BE2C (cell line): ENCODE measurements around the gene HLCS.
A peak's percentile ranks its signal among the peaks of the same experiment; 100 is the strongest.
"Not testable (repeated sequence)": the region's sequence is repeated elsewhere in the genome, so short reads cannot be mapped to it uniquely, and the experiment has no call there.

Experiments
- DNase-seq: peaks from one replicate; pipeline ENCODE4 v3.0.0-alpha.2; 2020
- H3K27me3 ChIP-seq: fragments of 250-450 bp; sonication (Bioruptor Pico); 2 replicates; pipeline ENCODE4 v1.5.1; 2020; ENCODE audit warnings: mild to moderate bottlenecking
- H3K36me3 ChIP-seq: fragments of 250-450 bp; sonication (Bioruptor Pico); 2 replicates; pipeline ENCODE4 v1.5.1; 2020; ENCODE audit warnings: mild to moderate bottlenecking
- H3K4me1 ChIP-seq: fragments of 250-450 bp; sonication (Bioruptor Pico); 2 replicates; pipeline ENCODE4 v1.5.1; 2020
- H3K4me3 ChIP-seq: 2 replicates; pipeline ENCODE4 v1.5.1; 2011; ENCODE audit warnings: low read depth, low read length
- H3K9me3 ChIP-seq: fragments of 250-450 bp; sonication (Bioruptor Pico); 2 replicates; pipeline ENCODE4 v1.5.1; 2020
- CTCF ChIP-seq: IDR thresholded peaks from 2 replicates; pipeline ENCODE4 v1.5.1; 2012; ENCODE audit warnings: mild to moderate bottlenecking, low read depth, low read length

Gene HLCS

GRCh38 chr21:36990508-36991205, 24.2 kb upstream of the HLCS start:
- H3K4me3 ChIP-seq: peak overlapping the region; percentile 57
- H3K36me3 ChIP-seq: no peaks in the 10 kb centered on the region
- H3K27me3 ChIP-seq: no peaks in the 10 kb centered on the region
- 0 out of 2 replicates have a peak, but pooled peaks cover 2% of the 10 kb centered on the region for H3K4me1 ChIP-seq
- TF ChIP-seq CTCF: no peak
- no peak for DNase-seq
- H3K9me3 ChIP-seq: no peaks in the 10 kb centered on the region

- peak; percentile 32 for TF ChIP-seq CTCF
- 0 out of 2 replicates have a peak, but pooled peaks cover 2% of the 10 kb centered on the region for H3K4me1 ChIP-seq
- H3K27me3 ChIP-seq: no peaks in the 10 kb centered on the region
- peak; percentile 95 for DNase-seq
- H3K36me3 ChIP-seq: no peaks in the 10 kb centered on the region
- peak overlapping the region; percentile 57 for H3K4me3 ChIP-seq
- H3K9me3 ChIP-seq: no peaks in the 10 kb centered on the region
Observed at GRCh38 chr21:36989699-36990507, 23.4 kb upstream of the HLCS start.

- H3K4me3 ChIP-seq: peak overlapping the region; percentile 57
- H3K36me3 ChIP-seq, H3K9me3 ChIP-seq, H3K4me1 ChIP-seq, DNase-seq, H3K27me3 ChIP-seq: not testable (repeated sequence)
Observed at GRCh38 chr21:36989199-36989698, 22.8 kb upstream of the HLCS start.

- TF ChIP-seq CTCF: no peak
- Histone ChIP-seq H3K4me1 (0 out of 2 replicates have a peak, but pooled peaks cover 2% of the 10 kb centered on the region), H3K36me3 (no peaks in the 10 kb centered on the region), H3K9me3 (no peaks in the 10 kb centered on the region), H3K4me3 (no peak overlapping the region), H3K27me3 (no peaks in the 10 kb centered on the region)
- no peak for DNase-seq
Observed at GRCh38 chr21:36988536-36988935, 22.1 kb upstream of the HLCS start.

- H3K9me3 ChIP-seq: no peaks in the 10 kb centered on the region
- no peak overlapping the region for H3K4me3 ChIP-seq
- H3K4me1 ChIP-seq: 0 out of 2 replicates have a peak, but pooled peaks cover 2% of the 10 kb centered on the region
- H3K27me3 ChIP-seq: no peaks in the 10 kb centered on the region
- H3K36me3 ChIP-seq: no peaks in the 10 kb centered on the region
- no peak for TF ChIP-seq CTCF
- no peak for DNase-seq
Observed at GRCh38 chr21:36987845-36988244, 21.4 kb upstream of the HLCS start.

GRCh38 chr21:36985751-36986594, 19.5 kb upstream of the HLCS start:
- Histone ChIP-seq H3K4me3 (no peak overlapping the region), H3K27me3 (no peaks in the 10 kb centered on the region), H3K4me1 (0 out of 2 replicates have a peak, but pooled peaks cover 2% of the 10 kb centered on the region), H3K36me3 (no peaks in the 10 kb centered on the region), H3K9me3 (no peaks in the 10 kb centered on the region)
- no peak for DNase-seq
- TF ChIP-seq CTCF: no peak
